K562 (cell line): ENCODE measurements around the gene YPEL2. TPM values are rescaled to one million over a fixed set of nuclear protein-coding genes. Genes with fewer than 3 reads are reported as not detected.
A peak's percentile ranks its signal among the peaks of the same experiment; 100 is the strongest.

Source experiments
- ARID2 ChIP-seq: fragments of 450-650 bp; IDR thresholded peaks from 2 replicates; pipeline ENCODE4 v1.6.1; 2017; ENCODE audit warnings: antibody characterized with exemption, mild to moderate bottlenecking
- CEBPB ChIP-seq: fragments of 450-650 bp; IDR thresholded peaks from 2 replicates; pipeline ENCODE4 v1.6.1; 2016; ENCODE audit warnings: missing genetic modification characterization, missing compliant biosample characterization
- CTBP1 ChIP-seq: fragments of 450-650 bp; IDR thresholded peaks from 2 replicates; pipeline ENCODE4 v1.6.1; 2016; ENCODE audit warnings: borderline replicate concordance
- DEAF1 ChIP-seq: fragments of 450-650 bp; formaldehyde crosslinking; IDR thresholded peaks from 2 replicates; pipeline ENCODE4 v1.4.0; 2020; ENCODE audit warnings: mild to moderate bottlenecking, moderate library complexity
- E2F1 ChIP-seq: sonication (generic); formaldehyde crosslinking; IDR thresholded peaks from 2 replicates; pipeline ENCODE4 v1.8.1; 2023; ENCODE audit warnings: mild to moderate bottlenecking, missing genetic modification reagents, moderate library complexity
- E2F4 ChIP-seq: sonication (generic); formaldehyde crosslinking; IDR thresholded peaks from 2 replicates; pipeline ENCODE4 v1.8.0; 2022; ENCODE audit warnings: mild to moderate bottlenecking, low read depth, missing genetic modification reagents
- EP400 ChIP-seq: fragments of 450-650 bp; IDR thresholded peaks from 2 replicates; pipeline ENCODE4 v1.6.1; 2017; ENCODE audit warnings: antibody characterized with exemption, mild to moderate bottlenecking, moderate library complexity
- HES1 ChIP-seq: fragments of 450-650 bp; IDR thresholded peaks from 2 replicates; pipeline ENCODE4 v1.6.1; 2016; ENCODE audit warnings: low read depth, mild to moderate bottlenecking, moderate library complexity
- HEY1 ChIP-seq: fragments of 250-450 bp; sonication (Bioruptor Pico); IDR thresholded peaks from 2 replicates; pipeline ENCODE4 v1.5.0; 2020; ENCODE audit warnings: mild to moderate bottlenecking, moderate library complexity, borderline replicate concordance
- HNRNPK ChIP-seq: fragments of 200-400 bp; formaldehyde crosslinking; IDR thresholded peaks from one replicate; pipeline ENCODE4 v1.6.1; 2018; ENCODE audit warnings: mild to moderate bottlenecking, low read depth, low read length; ENCODE audit not compliant: poor library complexity, severe bottlenecking
- MAZ ChIP-seq, 2 experiments: fragments of 450-650 bp in 1 of 2; sonication (generic) in 1 of 2; formaldehyde crosslinking; IDR thresholded peaks in 1 of 2; conservative IDR thresholded peaks in 1 of 2; 2 replicates each; pipeline versions ENCODE4 v1.4.0 to v1.5.0; 2020; ENCODE audit warnings: mild to moderate bottlenecking in 1 of 2, missing genetic modification reagents in 1 of 2
- NCOA1 ChIP-seq: fragments of 450-650 bp; IDR thresholded peaks from 2 replicates; pipeline ENCODE4 v1.6.1; 2016; ENCODE audit warnings: low read depth
- NCOR1 ChIP-seq: fragments of 450-650 bp; IDR thresholded peaks from 2 replicates; pipeline ENCODE4 v1.6.1; 2016; ENCODE audit warnings: mild to moderate bottlenecking, moderate library complexity
- NR1H2 ChIP-seq: sonication (generic); formaldehyde crosslinking; IDR thresholded peaks from 2 replicates; pipeline ENCODE4 v1.4.0; 2020; ENCODE audit warnings: mild to moderate bottlenecking, missing genetic modification reagents
- RAD21 ChIP-seq, 2 experiments: fragments of 250-450 bp in 1 of 2; fragments of 450-650 bp in 1 of 2; sonication (Bioruptor Pico) in 1 of 2; formaldehyde crosslinking in 1 of 2; IDR thresholded peaks in 1 of 2; conservative IDR thresholded peaks in 1 of 2; 2 replicates each; pipeline versions ENCODE4 v1.4.0 to v1.8.0; 2020 to 2022; ENCODE audit warnings: mild to moderate bottlenecking in 2 of 2, moderate library complexity in 1 of 2
- SMC3 ChIP-seq: conservative IDR thresholded peaks from 2 replicates; pipeline ENCODE4 v1.6.1; 2011; ENCODE audit warnings: low read depth, low read length, improper control_type of control experiment; ENCODE audit not compliant: insufficient read depth
- THAP7 ChIP-seq: fragments of 250-450 bp; sonication (Bioruptor Pico); IDR thresholded peaks from 2 replicates; pipeline ENCODE4 v1.5.0; 2021
- polyA plus RNA-seq, 8 experiments: library from polyadenylated mRNA; depleted of rRNA in 4 of 8; stranded (reverse) in 5 of 8; unstranded in 3 of 8; fragments of >200 nt; fragmentation: Nextera tagmentation in 2 of 8; fragmentation: Illumina TruSeq in 1 of 8; extraction: Ambion mirVana in 2 of 8; extraction: Trizol in 1 of 8; gene quantifications; 2 replicates each; pipeline versions ENCODE4 v1.2.1 to v1.2.3, GENCODE V29; 2011 to 2014; ENCODE audit warnings: inconsistent platforms in 1 of 8, missing spikeins in 1 of 8
- total RNA-seq, 7 experiments: library from RNA; depleted of rRNA in 6 of 7; stranded (reverse); fragments of >200 nt in 6 of 7; fragmentation: Illumina TruSeq in 2 of 7; extraction: Trizol in 2 of 7; gene quantifications; 2 replicates each; pipeline versions ENCODE4 v1.2.1 to v1.2.3, GENCODE V29; 2011 to 2021; ENCODE audit warnings: low replicate concordance in 1 of 7

The YPEL2 gene
- total and polyA plus RNA-seq, 9 of the 15 experiments (the other 6 are each of a cell fraction or from before 2014, with no cell fraction given), result 0.11 to 2.4 (median 0.47) TPM

GRCh38 chr17:59329176-59330052 lies 2.0 kb upstream of the YPEL2 start (continued):
- no peak for TF ChIP-seq NCOA1
- TF ChIP-seq MAZ (CRISPR knock-in tag; conservative IDR thresholded peaks at IDR 0.05 in 1 of 2, IDR thresholded peaks at IDR 0.05 in 1 of 2), result peak in 1 of 2 experiments; percentile 55; a peak in 1 of 4 replicates
- no peak for TF ChIP-seq HNRNPK
- TF ChIP-seq ARID2, result peak; percentile 23; the same call in 1 of the 2 replicates
- TF ChIP-seq DEAF1 (CRISPR knock-in tag), result peak; percentile 83
- TF ChIP-seq CEBPB, result peak; percentile 62
- no peak for TF ChIP-seq HES1
- TF ChIP-seq SMC3, result peak; percentile 66
- peak; percentile 28; the same call in 1 of the 2 replicates for TF ChIP-seq NCOR1
- TF ChIP-seq RAD21 (CRISPR knock-in tag; conservative IDR thresholded peaks at IDR 0.05 in 1 of 2, IDR thresholded peaks at IDR 0.05 in 1 of 2), result peak; percentile 82 to 88
- no peak for TF ChIP-seq NR1H2
- TF ChIP-seq EP400, result 0 out of 2 replicates have a peak, but pooled peaks have one; percentile 24
- TF ChIP-seq HEY1 (CRISPR knock-in tag), result no peak
- TF ChIP-seq E2F4 (CRISPR knock-in tag), result no peak
- TF ChIP-seq E2F1, result no peak
- peak; percentile 13; the same call in 1 of the 2 replicates for TF ChIP-seq CTBP1
- no peak for TF ChIP-seq THAP7 (CRISPR knock-in tag)
